ENCODE results near the gene RASGRF2.
"Not testable (repeated sequence)": the region's sequence is repeated elsewhere in the genome, so short reads cannot be mapped to it uniquely, and the experiment has no call there.

RASGRF2 gene

DNA sequence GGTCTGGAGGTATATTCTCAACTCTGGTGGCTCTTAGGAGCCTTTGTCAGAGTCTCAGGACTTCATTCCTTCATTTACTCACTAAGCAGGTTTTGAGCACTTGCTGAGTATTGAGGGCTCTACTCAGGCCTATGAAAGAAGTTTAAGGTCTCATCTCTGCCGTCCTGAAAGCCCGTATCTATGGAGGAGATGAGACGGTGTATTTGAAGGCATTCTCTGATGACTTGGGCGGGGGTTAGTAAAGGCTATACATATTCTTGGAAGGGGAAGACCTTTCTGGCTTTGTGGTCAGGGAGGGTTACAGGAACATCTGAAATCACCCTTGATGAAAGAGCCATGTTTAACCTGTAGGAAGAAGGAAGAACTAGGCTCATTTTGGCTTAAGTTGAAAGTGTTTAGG is 21.9 kb downstream of the RASGRF2 start:
- DNase-seq (ENCODE audit: low spot score) = no peak

DNA sequence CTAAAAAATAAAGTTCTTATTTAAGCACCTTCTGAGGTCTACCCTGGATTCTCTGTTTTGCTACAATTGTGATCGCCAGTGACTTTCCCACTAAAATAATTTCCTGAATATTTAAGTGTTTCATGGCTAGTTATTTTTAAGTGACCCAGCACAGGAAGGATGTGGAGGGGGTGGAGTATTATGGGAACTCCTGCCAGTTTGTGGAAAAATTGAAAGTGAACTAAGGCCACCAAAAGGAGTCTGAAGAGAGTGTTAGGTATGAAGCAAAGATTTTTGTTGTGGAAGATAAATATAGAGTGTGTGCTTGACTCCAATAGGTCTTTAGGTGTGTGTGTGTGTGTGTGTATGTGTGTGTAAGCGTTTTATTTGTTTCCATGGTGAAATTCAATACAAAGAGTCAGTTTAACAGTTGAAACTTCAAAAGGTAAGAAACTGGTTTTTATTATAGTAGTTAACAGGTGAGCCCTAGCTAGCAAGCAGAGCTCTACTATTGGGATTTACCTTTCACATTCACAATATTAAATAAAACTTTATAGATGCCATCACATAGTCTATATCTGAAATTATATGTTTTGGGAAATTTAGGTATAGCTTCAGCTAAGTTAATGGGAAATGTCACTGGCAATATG is 25.6 kb downstream of the RASGRF2 start:
- DNase-seq (ENCODE audit: low spot score) = no peak

DNA sequence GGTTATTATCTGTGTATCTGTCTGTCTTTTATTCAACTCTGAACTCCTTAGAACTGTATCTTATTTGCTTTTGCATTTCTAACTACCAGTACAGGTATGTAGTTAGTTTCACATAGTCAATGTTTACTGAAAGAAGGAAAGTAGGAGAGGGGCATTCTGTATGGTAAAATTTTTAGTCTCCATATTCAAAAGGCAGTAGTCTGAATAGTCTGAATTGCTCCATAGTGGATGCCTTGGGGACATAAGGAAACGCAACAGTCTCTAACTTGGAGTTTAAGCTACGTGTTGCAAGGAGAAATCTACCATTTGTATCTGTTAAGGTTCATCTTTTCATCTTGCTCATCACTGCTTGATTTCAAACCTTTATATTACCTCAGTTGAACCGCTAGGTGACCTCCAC is 26.2 kb downstream of the RASGRF2 start:
- DNase-seq (ENCODE audit: low spot score) = no peak

DNA sequence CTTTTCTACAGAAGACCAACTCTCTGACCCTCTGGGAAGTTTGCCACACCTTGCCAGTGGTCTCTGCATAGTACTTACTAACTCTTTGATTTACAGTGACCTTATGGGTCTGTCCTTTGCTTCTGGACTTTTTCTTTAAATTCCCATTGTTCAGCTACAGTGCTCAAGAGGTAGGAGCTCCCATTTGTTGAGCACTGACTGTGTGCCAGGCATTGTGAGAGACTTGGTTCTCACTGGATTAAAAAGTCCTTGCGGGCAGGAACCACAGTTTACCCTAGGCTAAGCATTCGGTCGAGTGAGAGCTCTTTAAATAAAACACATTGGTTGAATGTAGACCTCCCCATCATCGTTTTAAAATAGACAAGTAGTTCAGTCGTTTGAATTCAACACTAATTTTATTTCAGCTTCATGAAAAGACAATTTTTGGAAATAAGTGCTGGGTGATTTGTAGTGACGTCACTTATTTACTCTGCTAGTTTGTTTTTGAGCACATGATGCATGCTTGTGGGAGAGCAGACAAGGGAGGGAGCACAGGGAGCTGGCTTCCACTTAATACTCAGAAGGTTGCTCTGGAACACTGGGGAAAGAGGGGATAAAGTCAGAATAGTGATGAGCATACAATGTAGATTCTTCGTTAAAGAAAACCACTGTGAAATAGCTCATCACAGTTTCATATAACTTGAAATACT is 27.1 kb downstream of the RASGRF2 start:
- DNase-seq (ENCODE audit: low spot score) = no peak

DNA sequence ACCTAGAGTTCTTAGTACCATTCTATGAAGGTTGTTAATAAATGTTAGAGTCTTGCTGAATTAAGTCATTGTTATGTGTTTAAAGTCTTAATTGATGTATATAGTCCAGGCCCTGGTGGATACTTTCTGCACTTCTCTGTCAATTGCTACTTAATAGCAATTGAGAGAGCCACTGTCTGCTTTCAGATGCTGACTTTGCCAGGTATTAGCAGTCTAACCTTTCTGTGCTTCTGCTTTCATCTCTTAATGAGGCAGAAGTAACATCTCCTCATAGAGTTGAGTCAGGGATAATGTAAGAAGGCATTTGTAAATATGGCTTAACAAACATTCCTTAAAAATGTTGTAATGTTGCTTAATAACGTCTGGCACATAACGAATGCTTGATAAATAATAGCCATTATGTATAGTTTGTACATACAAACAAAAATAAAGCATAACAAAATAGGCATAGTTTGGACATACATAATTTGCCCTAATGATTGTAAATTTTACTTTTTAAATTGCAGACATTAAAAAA is 28.3 kb downstream of the RASGRF2 start:
- no peak for DNase-seq (ENCODE audit: low spot score)

DNA sequence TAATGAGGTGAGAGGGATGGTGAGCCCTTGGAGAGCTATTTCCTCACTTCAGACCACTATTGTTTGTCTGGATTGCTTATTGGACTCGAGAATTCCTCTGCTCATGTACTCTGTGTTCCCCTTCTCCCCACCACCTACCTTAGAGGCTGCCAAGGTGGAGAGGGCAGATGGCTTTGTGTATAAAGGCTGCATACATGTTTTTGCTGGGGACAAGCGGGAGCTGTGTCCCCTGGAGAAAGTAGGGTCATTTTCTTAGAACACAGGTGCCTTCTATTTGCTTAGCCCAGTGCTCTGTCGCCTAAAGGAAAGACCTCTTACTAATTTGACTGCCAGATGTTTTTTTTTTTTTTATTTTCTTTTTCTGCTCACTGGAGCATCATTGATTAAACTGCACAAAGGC is 29.7 kb downstream of the RASGRF2 start:
- DNase-seq (ENCODE audit: low spot score) = no peak

DNA sequence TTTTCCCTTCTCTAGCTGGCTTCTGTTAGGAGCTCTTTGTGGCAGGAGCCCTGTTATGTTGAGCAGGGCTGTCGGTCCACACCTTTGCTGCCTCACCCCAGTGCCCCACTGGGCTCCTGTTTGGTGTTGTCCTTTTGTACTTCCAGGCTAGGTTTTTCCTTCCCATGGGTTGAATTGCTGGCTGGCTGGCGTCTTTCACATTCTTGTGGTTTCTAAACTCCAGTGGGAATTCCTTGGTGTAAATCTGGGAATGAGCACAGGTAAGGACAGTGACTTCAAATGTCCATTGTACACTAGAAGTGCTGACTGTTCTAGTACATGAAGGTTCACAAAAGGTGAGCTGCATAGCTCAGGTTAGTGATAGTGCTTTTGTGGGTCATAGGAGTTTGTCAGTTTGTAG is 30.4 kb downstream of the RASGRF2 start:
- no peak for DNase-seq (ENCODE audit: low spot score)

DNA sequence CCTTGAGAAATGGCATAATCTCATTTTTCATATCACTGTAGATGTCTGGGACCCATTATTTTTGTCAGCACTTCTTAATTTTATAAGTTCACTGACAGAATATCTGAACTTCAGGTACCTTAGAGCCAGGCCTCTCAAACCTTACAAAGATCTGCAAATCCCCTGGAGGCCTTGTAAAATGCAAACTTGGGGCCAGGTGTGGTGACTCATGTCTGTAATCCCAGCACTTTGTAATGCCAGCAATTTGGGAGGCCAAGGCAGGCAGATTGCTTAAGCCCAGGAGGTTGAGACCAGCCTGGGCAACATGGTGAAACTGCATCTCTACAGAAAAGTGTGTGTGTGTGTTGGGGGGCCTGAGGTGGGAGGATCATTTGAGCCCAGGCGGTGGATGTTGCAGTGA is 30.8 kb downstream of the RASGRF2 start:
- DNase-seq (ENCODE audit: low spot score) = no peak

DNA sequence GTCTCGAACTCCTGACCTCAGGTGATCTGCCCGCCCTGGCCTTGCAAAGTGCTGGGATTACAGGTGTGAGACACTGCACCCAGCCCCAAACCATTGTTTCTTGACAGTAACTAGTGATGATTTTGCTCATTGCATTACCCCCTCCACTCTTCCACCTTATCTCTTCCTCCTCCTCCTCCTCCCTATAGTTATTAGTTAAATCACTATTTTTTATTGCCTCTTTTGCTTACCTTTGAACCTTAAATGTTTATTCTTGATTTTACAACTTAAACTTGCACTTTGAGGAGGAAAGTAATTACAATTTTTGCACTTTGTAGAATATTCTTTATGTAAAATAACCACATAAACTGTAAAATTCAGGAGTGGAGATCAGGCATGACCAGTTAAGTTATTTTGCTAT is 35.7 kb downstream of the RASGRF2 start:
- DNase-seq (ENCODE audit: low spot score) = no peak

DNA sequence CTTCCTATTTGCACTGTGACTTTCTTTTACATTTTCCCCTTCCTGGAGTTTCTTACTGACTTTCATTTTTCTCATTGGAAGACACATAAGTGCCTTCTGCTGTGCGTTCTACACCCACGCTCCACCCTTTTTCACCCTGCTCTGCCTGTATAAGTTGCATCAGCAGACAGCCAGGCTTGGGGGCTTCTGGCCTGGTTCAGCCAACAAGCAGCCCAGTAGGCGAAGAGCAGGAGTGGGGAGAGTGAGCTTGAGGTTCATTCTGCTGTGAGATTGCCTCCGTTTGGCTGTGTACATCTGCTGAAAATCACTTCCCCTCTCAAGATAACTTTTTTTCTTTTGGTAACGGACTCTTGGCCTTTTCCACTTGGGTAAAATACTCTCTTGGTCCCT is 38.4 kb downstream of the RASGRF2 start:
- DNase-seq (ENCODE audit: low spot score) = no peak

DNA sequence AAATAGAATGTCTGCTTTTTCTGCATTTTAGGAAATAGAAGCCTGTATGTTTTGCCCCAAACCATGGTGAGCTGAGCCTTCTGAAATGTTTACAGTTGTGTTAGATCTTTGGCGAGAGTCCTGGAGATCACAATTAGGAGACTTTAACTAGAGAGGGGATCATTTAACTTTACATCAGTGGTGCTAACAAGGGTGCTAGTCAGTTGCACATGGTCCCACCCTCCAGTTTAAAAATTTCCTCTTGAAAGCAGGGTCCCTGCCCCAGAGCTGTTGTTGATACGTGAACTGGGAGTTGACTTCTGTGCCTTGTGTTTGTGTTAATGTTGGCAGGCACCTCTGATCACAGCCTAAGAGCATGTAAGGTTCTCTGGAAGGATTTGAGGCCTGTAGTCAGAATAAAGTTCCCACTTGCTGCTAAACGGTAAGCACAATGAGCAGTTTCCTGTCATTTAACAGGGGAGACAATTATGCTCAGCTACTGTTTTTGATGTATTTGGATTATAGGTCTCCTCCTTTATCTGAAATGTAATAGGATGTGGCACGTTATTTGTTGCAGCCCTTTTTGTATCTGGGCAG is 43.7 kb downstream of the RASGRF2 start:
- no peak for DNase-seq (ENCODE audit: low spot score)

DNA sequence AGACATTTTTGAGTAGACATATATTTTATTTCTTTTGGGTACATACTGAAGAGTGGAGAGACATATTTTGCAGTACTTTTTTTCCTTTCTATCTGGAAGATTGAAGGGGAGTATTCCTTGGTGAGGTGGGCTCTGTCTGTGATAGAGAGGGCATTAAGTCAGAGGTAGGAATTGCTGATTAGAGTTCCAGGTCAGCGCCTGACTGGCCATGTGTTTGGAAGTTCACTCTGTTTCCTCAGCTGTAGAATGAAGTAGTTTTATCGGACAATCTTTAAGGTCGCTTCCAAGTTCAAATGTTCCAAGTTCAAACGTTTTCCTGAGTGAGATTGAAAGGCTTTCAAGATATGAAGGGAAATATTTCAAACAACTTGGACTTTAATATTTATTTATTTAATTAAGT is 45.5 kb downstream of the RASGRF2 start:
- DNase-seq (ENCODE audit: low spot score) = no peak

DNA sequence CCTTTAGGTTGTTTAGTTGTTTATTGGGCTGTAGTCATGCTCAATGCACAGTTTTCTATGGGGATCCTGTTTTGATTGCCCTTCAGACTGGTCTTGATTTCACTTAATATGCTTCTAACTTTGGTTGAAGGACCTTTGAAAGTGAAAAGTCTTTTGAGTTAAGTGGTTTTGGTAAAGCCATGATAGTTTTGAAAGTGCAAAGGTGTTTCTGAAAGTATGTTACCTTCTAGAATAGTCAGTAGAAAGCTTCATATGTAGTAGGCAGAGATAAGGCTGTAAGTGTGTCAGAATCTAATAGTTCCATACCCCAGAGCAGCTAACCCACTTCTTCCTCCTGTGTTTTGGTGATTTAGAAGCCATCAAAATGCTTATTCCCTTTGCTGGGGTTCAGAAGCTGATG is 46.1 kb downstream of the RASGRF2 start:
- DNase-seq (ENCODE audit: low spot score) = no peak

DNA sequence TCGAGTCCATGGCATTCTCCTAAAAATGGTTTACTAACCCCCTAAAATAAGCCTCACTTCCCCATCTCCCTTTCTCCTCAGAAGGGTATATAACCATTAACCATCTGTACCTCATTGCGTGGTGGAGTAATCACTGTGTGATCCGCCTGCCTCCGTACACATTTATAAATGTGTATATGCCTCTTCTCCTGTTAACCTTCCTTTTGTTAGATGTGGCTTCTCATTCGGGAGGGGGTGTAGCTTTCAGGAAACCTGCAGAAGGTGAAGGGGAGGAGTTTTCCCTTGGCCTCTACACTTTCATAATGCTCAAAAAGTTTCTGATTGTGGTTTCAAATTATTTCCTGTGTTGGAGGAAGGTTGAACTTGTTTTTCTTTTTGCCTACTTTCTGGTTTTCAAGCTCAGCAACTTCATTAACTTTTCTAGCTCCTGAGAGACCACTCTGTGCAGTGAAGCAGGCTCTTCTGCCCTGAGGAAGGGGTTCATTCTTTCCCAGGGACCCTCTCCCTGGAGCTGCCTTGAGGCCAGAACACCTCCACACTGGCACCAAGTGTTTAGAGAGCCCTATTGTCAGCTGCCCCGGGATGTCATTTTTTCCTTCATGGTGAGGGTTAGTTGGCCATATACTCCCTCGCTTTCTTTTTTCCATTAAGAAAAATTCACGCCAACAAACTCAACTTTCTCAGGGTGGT is 46.9 kb downstream of the RASGRF2 start:
- no peak for DNase-seq (ENCODE audit: low spot score)

DNA sequence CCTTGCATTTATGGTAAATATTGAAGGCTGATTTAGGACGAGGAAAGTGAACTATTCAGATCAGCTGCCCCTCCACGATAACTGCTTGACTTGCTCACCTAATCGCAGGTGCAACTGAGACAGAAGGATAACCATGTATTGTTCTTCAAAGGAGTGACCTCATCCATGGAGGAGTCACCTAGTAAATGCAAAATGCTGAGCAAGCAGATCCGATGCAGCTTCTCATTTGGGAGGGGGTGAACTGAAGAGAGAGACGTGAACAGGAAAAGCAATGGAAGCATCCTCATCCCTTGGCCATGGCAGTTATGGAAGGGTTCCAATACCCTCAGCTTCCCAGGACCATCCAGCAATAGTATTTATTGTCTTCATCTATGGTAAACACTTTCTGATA is 47.5 kb downstream of the RASGRF2 start:
- no peak for DNase-seq (ENCODE audit: low spot score)

DNA sequence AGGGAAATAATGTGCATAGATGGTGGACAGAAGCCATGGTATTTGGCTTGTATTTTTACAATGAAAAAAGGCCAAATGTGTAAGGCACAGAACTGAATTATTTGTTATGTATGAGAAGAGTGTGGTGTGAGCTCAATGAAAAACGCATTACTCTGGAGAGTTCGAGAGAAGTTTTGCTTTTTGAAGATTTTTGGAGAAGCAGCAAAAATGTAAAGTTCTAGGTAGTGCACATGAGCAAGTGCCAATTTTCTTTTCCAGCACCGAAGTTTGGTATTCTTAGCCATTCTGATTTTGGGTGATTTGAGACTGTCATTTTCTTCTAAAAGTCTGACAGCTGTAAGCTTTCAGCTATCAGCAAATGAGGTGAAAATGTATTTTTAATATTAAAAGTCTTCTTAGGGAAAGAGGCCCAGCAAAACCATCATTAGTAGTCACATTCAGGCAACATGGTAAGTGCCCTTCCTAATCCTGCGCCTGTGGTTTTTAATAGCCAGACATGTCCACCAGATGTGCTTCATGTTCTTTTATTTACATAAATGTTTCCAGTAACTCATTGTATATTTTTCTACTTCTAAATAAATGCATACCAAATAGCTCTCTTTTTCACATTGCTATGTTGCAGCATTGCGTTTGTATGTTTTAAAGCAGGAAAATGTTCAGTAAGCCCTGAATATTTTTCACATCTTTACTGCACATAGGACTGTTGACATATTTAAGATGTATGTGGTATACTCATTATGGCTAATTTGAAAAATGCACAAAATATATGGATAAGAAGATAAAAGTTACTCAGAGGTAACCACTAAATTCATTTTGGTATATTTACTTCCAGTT is 50.4 kb downstream of the RASGRF2 start:
- no peak for DNase-seq (ENCODE audit: low spot score)

DNA sequence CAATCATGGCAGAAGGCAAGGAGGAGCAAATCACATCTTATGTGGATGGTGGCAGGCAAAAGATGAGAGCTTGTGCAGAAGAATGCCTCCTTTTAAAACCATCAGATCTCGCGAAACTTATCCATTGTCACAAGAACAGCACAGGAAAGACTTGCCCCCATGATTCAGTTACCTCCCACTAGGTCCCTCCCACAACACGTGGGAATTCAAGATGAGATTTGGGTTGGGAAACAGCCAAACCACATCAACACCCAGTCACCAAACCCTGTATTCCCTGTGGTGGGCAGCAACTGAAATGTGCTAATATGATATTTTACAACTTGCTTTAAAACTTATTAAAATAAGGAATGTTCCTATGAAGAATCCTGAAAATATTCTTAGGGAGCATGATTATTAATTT is 54.2 kb downstream of the RASGRF2 start:
- no peak for DNase-seq (ENCODE audit: low spot score)

DNA sequence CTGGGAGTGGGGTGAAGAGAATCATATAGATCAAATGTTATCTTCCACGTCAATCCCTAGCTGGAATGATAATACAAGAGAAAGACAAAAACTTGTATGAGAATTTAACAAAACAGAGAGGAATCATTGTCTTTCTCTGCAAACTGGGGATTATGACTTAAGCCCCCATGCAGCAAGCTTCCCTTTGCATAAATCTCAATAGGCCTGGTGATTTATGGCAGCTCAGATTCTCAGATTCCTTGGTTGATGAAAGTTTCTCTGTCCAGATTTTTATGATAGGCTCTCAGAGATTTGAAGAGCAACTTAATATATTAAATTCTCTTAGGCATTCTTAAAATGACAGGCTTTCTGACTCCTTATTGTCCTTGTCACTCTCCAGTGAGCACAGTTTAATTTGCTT is 56.0 kb downstream of the RASGRF2 start:
- DNase-seq (ENCODE audit: low spot score) = no peak

DNA sequence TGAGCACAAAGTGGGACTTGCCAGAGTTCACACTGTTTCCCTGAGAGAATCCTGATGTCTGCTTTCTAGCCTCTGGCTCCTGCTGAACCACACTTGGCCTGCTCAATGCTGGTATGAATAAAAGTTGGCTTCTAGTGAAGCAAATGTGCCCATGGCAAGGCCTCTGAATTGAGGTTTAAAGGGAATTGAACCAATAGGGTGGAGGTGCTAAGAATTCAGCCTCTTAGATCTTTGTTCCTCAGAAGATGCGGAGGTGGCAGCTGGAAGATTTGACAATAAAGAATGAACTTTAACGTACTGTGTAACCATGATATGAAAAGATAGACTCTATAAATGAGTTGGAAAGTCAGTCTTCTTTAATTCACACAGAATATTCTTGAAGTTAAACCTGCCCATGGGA is 57.2 kb downstream of the RASGRF2 start:
- DNase-seq (ENCODE audit: low spot score) = no peak

DNA sequence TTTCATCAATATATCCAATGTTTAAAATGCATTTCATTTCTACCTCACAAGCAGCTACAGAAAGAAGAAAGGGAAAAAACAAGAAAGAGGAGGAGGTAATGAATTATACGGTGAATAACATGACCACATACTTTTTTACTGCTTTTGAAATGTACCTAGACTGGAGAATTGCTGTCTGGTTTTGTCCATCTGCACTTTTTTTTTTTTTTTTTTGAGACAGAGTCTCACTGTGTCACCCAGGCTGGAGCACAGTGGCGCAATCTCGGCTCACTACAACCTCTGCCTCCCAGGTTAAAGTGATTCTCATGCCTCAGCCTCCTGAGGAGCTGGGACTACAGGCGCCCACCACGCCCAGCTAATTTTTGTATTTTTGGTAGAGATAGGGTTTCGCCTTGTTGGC is 58.4 kb downstream of the RASGRF2 start:
- DNase-seq (ENCODE audit: low spot score) = not testable (repeated sequence)

DNA sequence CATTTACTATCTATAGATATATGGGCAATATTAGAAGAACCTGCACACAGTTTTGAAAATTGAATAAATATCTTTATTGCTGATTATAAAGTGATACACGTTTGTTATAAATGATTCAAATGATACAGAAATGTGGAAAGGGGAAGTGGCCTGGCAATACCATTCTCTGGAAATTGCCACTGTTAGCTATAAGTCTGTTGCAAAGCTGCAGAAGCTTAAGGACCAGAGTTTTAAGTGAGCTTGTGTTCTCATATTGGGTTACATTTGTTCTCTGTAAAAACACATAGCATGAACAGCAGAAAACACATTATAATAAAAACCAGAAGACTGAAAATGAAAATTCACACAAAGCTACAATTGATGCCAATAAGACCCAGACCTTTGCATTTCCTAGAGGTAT is 59.6 kb downstream of the RASGRF2 start:
- DNase-seq (ENCODE audit: low spot score) = no peak

DNA sequence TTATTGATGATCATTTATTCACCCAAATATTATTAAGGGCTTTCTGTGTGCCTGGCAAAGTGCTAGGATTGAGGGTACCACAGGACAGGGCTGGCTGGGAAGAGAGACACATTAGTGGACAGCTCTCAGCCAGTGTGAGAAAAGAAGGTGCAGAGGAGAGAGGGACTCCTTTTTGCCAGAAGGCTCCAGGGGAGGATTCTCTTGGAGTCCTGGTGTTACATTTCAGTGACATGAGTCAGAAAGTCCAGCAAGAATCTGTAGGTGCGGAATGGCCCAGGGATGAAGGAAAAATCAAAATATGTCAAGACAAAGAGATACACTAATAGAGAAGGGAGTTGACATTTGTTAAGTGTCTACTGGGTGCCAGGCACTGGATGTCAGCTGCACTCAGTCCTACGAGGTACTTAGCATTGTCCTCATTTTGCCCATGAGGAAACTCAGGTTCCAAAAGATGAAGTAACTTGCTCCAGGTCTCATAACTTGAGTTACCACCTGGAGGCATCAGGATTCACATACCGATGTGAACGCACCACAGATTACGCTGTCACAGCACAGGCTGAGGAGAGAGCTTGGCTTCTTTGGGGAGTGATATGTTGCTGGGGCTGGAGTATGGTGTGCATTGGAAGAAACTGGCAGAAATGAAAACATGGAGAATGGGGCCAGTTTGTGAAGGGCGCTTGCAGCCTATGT is 60.5 kb downstream of the RASGRF2 start:
- no peak for DNase-seq (ENCODE audit: low spot score)
